GM18499 (cell line): Measurements from ENCODE around the gene CRELD1.

ENCODE experiments used
- ATAC-seq: cut with Tn5 transposase; IDR thresholded peaks from one replicate; pipeline ENCODE4 v1.9.1; 2021; ENCODE audit warnings: moderate number of reproducible peaks; ENCODE audit not compliant: insufficient read depth, unreplicated experiment

The CRELD1 gene

DNA sequence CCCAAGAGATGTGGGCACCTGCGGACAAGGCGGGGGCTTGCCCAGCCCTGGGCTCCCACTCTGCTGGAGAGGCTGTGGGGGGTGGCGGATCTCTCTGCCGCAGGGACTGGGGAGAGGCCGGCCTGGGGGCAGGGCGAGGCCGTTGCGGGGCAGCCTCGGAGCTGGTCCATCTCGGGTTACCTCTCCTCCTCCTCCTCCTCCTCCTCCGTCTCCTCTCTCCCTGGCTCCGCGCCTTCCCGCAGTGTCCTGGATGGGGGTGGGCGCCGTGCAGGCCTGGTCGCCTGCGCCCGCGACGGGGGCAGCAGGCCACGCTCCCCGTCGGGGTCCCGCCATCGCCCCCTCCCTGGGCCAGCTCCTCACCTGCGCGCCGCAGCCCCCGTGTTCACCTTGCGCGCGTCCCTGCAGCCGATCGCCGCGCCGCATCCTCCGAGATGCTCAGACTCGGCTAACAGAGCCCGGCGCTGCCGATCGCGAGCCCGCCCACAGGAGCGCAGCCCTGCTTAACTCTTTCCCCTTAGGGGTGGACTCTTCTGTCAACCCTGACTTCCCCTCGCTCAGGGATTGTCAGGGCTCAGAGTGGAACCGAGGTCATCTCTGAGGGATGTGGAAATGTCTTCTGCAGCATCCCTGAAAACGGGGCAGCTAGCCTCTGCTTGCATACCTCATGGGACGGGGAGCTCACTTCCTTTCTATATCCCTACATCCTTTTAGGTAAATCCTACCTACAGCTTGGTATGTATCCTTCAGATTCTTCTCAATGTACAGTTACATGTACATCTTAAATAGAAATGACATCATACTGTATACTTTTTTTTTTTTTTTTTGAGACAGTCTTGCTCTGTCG is 18.6 kb downstream of the CRELD1 start, which contains the start of gene PRRT3:
TSS of gene PRRT3 (minus strand) at position 447 of the 844 bp plus-strand sequence. CDS start 2,293 bp downstream, outside the sequence.
- no peak for ATAC-seq

DNA sequence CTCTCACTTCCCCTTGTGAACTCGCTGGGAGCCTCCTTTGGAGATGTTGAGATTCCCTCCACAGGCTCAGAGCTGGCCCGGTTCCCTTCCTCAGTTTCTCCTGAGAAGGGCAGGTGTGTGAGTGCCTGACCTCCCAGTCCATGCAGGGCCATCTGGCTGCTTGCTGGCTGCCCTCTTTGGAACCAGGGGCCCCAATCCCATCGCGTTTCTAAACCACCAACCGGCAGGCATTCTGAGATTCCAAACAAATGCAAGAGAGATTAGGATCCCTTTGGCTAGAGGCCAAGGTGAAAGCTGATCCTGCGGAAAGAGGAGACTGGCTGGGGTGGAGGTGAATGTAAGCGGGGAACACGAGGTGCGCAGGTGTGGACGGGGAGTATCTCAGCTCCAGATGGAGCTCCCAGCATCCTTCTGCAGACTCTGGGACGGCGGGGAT is 21.5 kb downstream of the CRELD1 start:
- ATAC-seq: no peak

- no peak for ATAC-seq
Measured at GRCh38 chr3:9955611-9956352, 22.1 kb downstream of the CRELD1 start.

- ATAC-seq: no peak
Measured at GRCh38 chr3:9957214-9957613, 23.6 kb downstream of the CRELD1 start.

- no peak for ATAC-seq
Measured at GRCh38 chr3:9965200-9965875, 31.7 kb downstream of the CRELD1 start.

GRCh38 chr3:9966841-9967240 is 33.2 kb downstream of the CRELD1 start:
- ATAC-seq: no peak

DNA sequence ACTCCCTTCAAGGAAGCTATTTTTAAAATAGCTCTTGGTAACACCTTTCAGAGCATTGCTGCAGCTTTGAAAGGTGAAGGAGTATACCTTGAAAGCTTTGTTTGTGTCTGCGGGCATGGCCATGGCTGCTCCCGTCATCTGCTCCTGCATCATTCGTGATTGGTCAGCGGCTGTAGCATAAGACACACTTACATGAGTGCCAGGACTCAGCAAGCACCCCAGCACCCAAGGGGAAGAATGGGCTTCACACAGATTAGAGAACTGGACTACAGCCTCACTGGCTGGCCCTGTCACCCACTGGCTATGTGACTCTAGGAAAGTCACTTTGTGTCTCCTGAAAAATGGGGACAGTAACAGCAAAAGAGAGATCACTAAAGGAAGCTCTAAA is 36.0 kb downstream of the CRELD1 start:
- ATAC-seq: no peak

GRCh38 chr3:9970020-9970652 is 36.5 kb downstream of the CRELD1 start:
- no peak for ATAC-seq

DNA sequence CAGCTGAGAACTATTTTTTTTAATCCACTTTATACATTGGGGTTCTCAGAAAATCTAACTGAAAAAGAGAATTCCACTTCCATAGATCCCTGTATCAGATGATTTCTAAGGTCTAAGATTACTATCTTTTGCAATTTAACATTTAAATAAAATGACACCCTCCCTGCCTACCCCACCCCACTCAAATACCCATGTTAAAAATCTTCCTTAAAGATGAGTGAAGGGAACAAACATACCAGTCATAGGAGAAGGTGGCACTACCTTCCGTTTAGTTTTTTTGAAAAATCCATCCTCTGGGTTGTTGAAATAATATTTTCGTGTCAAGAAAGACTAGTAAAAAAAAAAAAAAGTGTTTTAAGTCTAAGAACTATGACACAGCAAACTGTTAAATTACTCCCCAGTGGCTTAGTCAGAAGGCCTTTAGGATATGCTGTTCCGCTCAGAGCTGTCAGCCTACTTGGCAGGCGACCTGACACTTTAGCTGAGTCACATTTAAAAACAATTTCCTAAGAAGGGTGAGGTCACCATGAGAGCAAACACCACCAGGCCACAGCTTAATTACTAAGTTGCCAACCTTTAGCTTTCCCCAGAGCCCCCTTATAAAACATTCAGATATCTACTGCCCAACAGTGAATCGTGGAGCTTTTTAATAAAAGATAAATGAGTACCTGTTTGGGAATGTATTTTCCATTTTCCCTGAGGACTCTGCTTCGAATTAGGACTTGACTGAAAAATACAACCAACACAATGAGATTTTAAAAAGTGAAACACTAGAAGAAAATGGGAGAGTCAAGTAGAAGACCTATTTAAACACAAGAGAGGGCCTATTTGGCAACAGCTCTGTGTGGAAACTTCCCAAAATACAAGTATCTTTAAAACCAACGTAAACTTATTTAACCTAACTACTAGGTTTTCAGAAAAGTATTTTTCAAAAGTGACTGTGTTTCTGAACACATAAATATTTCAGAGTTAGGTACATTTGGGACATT is 43.4 kb downstream of the CRELD1 start:
- no peak for ATAC-seq

- no peak for ATAC-seq
Measured at GRCh38 chr3:9978710-9979305, 45.2 kb downstream of the CRELD1 start.

GRCh38 chr3:9980251-9980650 is 46.6 kb downstream of the CRELD1 start:
- ATAC-seq: no peak

- ATAC-seq: no peak
Measured at GRCh38 chr3:9986230-9986725, 52.6 kb downstream of the CRELD1 start.

DNA sequence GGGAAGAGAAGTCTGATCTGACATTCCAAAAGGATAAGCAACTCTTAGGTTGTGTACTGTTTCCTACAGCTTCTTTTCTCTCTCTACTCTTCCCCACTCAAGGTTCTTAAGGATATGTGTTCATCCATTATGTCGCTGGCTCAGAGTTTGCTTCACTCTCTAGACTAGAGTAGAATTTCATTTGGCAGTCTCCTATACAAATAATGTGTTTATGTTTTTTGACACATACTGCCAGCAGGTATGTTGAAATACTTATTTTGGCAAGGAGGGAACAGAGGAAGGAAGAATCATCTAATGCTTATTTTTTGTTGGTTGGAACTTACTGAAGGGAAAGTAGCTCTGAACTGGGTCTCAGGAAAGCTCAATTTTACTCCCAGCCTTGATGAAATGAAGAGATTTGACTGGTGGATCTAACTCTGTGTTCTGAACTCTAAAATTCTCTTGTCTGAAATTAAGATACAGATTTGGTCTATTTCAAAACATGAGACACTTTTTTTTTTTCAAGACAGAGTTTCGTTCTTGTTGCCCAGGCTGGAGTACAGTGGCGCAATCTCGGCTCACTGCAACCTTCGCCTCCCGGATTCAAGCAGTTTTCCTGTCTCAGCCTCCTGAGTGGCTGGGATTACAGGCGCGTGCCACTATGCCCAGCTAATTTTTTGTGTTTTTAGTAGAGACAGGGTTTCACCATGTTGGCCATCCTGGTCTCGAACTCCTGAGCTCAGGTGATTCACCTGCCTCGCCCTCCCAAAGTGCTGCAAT is 60.6 kb downstream of the CRELD1 start:
- ATAC-seq: no peak
